Cardiac fibroblast (primary cell): ENCODE data around the gene KLRF2.

ENCODE experiments used
- DNase-seq, 2 donors: peaks; one replicate each; pipeline versions ENCODE4 v3.0.0 to v3.0.0-alpha.2; 2010; ENCODE audit warnings: low read depth in 2 of 2
- H3K4me3 ChIP-seq, 2 donors: replicated peaks in 1 of 2; 1 replicate in 1 of 2; 2 replicates in 1 of 2; pipeline ENCODE4 v1.5.1; 2011; ENCODE audit warnings: low read depth in 2 of 2, low read length in 2 of 2, mild to moderate bottlenecking in 2 of 2, moderate library complexity in 1 of 2
- TF ChIP-seq, protein P1 (sequence below): IDR thresholded peaks from one replicate; pipeline ENCODE4 v1.5.1; 2011; ENCODE audit warnings: low read depth, mild to moderate bottlenecking, low read length, inconsistent platforms

The KLRF2 gene

DNA sequence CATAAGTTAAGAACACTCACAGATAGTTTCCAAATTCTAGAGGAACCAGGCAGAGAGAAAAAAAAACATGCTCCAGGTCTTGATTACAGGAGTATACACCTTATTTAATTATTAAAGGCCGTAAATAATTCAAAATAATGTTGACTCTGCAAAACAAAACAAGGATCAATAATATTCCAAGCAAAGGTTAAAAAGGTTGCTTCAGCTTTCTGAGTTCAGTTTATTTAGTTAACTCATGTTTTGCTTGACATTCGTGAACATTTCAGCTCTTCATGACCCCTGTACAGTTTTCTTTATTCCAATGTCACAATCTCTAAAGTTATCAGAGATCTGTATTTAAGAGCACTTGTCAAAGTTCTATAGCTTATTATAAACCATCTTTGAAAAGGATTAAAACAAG lies 19.6 kb downstream of the KLRF2 start:
- no peak overlapping the region for H3K4me3 ChIP-seq
- TF ChIP-seq, protein P1, sequence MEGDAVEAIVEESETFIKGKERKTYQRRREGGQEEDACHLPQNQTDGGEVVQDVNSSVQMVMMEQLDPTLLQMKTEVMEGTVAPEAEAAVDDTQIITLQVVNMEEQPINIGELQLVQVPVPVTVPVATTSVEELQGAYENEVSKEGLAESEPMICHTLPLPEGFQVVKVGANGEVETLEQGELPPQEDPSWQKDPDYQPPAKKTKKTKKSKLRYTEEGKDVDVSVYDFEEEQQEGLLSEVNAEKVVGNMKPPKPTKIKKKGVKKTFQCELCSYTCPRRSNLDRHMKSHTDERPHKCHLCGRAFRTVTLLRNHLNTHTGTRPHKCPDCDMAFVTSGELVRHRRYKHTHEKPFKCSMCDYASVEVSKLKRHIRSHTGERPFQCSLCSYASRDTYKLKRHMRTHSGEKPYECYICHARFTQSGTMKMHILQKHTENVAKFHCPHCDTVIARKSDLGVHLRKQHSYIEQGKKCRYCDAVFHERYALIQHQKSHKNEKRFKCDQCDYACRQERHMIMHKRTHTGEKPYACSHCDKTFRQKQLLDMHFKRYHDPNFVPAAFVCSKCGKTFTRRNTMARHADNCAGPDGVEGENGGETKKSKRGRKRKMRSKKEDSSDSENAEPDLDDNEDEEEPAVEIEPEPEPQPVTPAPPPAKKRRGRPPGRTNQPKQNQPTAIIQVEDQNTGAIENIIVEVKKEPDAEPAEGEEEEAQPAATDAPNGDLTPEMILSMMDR: no peak
- DNase-seq: no peak

DNA sequence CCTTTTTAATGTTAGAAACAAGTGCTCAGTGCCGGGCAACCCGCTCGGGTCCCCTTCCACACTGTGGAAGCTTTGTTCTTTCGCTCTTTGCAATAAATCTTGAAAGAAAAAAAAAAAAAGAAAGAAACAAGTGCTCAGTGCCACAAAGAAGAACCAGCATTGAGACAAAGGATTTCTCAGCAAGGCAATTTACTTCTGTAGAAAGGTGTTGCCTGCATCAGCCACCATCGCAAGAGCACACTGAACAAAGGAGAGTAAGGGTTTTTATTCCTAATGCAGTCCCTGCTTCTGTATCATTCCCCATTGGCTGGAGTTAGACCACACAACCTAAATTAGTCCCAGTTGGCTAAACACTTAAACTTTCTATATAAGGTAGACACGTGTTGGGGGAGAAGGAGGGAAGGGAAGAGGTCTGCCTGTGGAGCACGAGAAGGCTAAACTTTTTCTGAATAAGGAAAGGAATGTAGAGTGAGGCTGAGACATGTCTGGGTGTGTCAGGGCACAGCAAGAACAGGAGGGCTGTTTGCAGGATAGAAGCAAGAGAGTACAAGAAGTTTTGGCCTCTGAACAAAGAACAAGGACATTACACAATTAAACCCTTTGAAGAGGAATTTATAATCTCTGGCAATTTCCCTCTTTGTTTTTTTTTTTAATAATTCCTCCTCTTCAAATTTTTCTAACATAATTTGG lies 21.4 kb downstream of the KLRF2 start:
- TF ChIP-seq, protein P1: no peak
- no peak overlapping the region for H3K4me3 ChIP-seq
- no peak for DNase-seq

DNA sequence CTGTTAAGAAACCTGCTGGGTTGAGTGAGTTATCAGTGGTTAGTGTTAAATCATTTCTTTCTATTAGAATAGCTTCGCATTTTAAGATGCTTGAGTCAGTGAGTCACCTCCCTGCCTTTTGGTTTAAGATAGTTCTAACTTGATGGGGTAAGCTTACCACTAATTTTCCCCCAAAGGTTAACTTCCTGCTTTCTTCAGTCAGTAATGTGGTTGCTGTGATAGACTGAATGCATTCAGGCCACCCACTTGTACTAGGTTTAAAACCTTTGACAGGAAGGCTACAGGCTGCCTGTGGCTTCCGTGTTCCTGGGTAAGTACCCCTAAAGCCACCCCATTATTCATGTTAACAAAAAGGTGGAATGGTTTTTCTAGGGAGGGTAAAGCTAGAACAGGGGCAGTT lies 25.6 kb downstream of the KLRF2 start:
- TF ChIP-seq, protein P1: no peak
- DNase-seq: no peak
- H3K4me3 ChIP-seq: no peak overlapping the region

DNA sequence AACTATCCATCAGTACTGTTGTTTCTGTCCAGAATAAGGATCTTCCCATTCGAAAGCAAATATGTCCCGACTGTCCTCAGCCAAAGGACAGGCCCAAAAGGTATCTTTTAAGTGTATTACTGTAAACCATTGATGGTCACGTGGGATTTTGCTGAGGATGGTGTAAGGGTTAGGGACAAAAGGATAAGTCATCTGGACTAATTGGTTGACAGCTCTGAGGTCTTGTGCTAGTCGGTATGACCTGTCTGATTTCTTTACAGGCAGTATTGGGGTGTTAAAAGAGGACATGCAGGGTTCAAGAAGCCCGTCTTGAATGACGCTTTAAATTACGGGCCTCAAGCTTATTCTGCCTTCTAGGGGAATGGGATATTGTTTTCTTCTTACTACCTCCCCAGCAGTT lies 26.5 kb downstream of the KLRF2 start:
- no peak overlapping the region for H3K4me3 ChIP-seq
- no peak for DNase-seq
- TF ChIP-seq, protein P1: no peak

GRCh38 chr12:9908350-9908749 lies 27.1 kb downstream of the KLRF2 start:
- no peak for DNase-seq
- H3K4me3 ChIP-seq: no peak overlapping the region
- TF ChIP-seq, protein P1: no peak

- TF ChIP-seq, protein P1: no peak
- H3K4me3 ChIP-seq: no peak overlapping the region
- no peak for DNase-seq
Measured at GRCh38 chr12:9909724-9910123, 28.4 kb downstream of the KLRF2 start.
